ENCODE measurements around the gene LEP.
A peak's percentile ranks its signal among the peaks of the same experiment; 100 is the strongest.

Gene LEP

GRCh38 chr7:128247108-128247507 lies 6.0 kb downstream of the LEP start:
- DNase-seq (ENCODE audit: low spot score) = no peak

- no peak for DNase-seq (ENCODE audit: low spot score)
Measured at GRCh38 chr7:128247640-128248194, 6.6 kb downstream of the LEP start.

- DNase-seq (ENCODE audit: low spot score) = no peak
Measured at GRCh38 chr7:128251337-128251736, 10.3 kb downstream of the LEP start.

GRCh38 chr7:128253701-128254100 lies 12.6 kb downstream of the LEP start:
- DNase-seq (ENCODE audit: low spot score) = no peak

DNA sequence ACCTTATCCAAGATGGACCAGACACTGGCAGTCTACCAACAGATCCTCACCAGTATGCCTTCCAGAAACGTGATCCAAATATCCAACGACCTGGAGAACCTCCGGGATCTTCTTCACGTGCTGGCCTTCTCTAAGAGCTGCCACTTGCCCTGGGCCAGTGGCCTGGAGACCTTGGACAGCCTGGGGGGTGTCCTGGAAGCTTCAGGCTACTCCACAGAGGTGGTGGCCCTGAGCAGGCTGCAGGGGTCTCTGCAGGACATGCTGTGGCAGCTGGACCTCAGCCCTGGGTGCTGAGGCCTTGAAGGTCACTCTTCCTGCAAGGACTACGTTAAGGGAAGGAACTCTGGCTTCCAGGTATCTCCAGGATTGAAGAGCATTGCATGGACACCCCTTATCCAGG lies 13.4 kb downstream of the LEP start:
- no peak for DNase-seq (ENCODE audit: low spot score)

DNA sequence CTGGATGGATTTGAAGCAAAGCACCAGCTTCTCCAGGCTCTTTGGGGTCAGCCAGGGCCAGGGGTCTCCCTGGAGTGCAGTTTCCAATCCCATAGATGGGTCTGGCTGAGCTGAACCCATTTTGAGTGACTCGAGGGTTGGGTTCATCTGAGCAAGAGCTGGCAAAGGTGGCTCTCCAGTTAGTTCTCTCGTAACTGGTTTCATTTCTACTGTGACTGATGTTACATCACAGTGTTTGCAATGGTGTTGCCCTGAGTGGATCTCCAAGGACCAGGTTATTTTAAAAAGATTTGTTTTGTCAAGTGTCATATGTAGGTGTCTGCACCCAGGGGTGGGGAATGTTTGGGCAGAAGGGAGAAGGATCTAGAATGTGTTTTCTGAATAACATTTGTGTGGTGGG lies 14.2 kb downstream of the LEP start:
- no peak for DNase-seq (ENCODE audit: low spot score)

GRCh38 chr7:128257458-128257857 lies 16.4 kb downstream of the LEP start:
- no peak for DNase-seq (ENCODE audit: low spot score)

GRCh38 chr7:128259131-128260061 lies 18.3 kb downstream of the LEP start:
- no peak for DNase-seq (ENCODE audit: low spot score)

- DNase-seq (ENCODE audit: low spot score) = no peak
Measured at GRCh38 chr7:128260069-128260795, 19.2 kb downstream of the LEP start.

DNA sequence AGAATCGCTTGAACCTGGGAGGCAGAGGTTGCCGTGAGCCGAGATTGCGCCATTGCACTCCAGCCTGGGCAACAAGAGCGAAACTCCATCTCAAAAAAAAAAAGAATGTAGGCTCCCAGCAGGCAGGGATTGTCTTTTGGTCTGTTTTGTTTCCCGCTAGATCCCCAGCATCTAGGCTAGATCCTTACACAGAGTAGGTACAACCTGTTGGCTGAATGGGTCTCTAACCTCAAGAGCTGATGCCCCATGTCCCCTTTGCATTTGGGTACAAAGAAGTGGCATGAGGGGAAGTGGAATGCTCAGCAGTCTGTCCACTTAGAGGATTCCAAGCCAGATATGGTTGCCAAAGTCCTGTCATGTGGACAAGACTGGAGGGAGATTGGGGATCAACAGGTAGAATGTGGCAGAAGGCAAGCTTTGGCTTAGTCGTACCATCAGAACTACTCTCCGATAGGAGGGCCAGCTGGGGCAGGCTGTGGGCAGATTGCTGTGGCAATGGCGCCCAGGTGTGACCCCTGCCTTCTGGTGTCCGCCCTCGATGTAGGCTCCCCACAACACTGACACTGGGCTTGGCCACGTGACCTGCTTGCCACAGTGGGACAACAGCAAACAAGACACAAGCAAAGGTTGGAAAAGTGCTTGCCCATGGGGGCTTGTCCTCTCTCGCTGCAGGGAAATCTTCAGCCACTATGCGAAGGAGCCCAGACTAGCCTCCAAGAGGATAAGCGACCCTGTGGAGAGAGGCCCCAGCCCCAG lies 21.4 kb downstream of the LEP start:
- DNase-seq (ENCODE audit: low spot score) = no peak

DNA sequence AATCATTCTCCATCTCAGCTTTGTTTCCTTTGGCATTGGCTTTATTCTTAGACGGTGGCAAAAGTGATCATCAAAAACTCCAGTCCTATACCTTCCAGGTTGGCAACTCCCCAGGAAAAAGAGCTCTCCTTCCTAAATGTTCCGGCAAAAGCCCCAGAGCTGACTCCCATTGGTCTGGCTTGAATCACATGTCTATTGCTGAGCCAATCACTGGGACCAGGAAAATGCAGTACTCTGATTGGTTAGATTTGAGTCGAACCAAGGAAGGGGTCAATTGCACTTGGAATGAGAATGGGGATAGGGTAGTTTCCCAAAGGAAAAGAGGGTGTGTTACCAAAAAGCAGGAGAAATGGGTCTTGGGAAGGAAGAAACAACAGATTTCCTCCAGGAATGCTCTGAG lies 22.3 kb downstream of the LEP start:
- no peak for DNase-seq (ENCODE audit: low spot score)

GRCh38 chr7:128264477-128264876 lies 23.4 kb downstream of the LEP start:
- DNase-seq (ENCODE audit: low spot score) = no peak

GRCh38 chr7:128265156-128265905 lies 24.3 kb downstream of the LEP start:
- no peak for DNase-seq (ENCODE audit: low spot score)

DNA sequence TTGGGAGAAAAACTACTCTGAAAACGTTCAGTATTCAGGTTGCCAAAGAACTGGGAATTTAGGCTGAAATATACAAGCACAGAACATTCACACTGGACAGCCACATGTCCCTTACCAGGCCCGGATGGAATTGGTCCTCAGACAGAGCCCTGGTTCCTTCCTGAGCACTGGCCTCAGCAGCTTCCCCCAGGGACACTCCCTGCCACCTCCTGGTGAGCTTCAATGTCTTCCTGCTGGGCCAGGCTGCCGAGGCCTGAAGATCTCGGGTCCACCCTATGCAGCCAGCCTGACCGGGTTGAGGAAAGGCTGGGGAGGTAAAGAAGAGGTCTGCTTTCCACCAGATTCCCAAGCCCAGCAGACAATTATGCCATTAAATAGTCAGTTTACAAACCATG lies 24.8 kb downstream of the LEP start:
- DNase-seq (ENCODE audit: low spot score) = no peak

- no peak for DNase-seq (ENCODE audit: low spot score)
Measured at GRCh38 chr7:128266529-128266882, 25.4 kb downstream of the LEP start.

GRCh38 chr7:128266883-128267594 lies 26.0 kb downstream of the LEP start:
- DNase-seq (ENCODE audit: low spot score) = peak; percentile 66

DNA sequence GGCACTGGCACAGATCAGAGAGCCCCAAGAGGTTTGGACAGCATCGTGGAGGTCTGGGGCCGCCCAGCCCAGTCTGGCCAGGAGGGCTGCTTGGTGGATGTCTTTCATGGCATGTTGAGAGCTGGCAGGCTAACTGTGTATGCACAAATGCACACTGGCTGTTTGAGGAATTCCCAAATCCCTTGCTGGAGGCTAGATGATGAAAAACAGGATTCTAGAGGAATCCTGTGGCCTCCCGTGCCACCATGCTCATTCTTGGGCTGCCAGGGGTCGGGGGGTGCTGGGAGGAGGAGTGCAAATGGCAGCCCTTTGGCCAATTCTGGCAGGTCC lies 26.5 kb downstream of the LEP start:
- DNase-seq (ENCODE audit: low spot score) = no peak

DNA sequence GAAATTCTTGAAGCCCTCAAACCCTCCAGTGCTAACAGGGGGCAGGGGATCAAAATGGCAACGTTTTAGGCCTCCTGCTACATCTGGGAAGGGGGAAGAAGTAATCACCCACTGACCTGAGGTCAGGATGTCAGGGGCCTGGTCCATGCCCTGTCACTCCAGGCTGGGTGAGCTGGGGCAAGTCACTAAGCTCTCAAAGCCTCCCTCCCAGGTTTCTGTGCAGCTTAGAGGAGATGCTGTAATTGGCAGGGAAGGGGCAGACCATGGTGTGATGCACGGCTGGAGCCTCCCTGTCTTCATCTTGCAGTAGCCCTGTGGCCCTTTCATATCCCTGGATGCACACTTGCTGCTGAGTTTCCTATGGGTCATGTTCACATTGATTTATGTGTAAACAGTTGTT lies 27.2 kb downstream of the LEP start:
- DNase-seq (ENCODE audit: low spot score) = no peak

DNA sequence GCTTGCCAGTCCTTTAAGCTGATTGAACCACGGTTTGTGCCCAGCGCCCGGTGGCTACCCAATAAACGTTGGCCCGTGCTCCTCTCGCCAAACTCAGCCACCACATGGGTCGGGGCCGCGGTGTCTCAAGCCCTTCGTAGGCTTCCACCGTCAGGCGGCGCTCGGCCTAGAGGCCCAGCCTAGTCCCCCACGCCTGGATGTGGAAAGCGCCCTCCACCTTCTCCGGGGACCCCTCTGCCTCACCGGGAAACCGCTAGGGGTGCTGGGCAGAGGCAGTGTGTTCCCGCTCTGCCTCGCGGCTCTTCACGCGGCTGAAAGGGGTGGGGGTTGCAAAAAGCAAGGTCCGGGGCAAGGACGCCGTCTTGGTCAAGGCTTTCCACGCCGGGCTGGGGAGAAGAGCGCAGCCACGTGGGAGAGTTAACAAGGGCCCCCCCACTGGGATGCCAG lies 29.8 kb downstream of the LEP start:
- DNase-seq (ENCODE audit: low spot score) = no peak

DNA sequence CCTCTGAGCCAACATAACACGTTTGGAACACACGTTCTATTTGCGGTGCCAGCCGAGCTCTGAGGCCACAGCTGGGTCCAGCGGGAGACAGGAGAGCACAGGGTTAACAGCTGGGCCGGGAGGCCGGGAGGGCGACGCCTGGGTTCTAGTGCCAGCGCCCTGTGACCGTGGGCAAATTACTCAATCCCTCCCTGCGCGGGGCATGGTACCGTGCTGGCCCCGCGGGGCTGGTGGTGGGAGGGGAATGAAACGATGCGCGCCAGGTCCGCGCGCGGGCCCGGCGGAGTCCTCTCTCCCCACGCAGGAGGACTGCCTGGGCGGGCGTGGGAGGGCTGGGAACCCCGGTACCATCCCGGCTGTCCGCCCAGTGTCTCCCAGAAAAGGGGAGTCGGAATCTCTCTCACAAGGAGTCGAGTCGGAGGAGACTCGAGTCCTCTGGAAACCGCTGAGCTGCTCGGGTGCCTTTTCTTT lies 30.4 kb downstream of the LEP start:
- DNase-seq (ENCODE audit: low spot score) = no peak

GRCh38 chr7:128271942-128272481 lies 30.9 kb downstream of the LEP start:
- no peak for DNase-seq (ENCODE audit: low spot score)
